NOMO-1 treated with DMSO at 0.1 percent for 48 hours (cell line): ENCODE results near the gene TYROBP.

Experiments used
- DNase-seq: peaks from one replicate; lab custom pipeline; 2025; ENCODE audit not compliant: unreplicated experiment; lab: John Stamatoyannopoulos, UW

The TYROBP gene

GRCh38 chr19:35874392-35874930, 33.6 kb downstream of the TYROBP start:
- no peak for DNase-seq

GRCh38 chr19:35872180-35872579, 35.9 kb downstream of the TYROBP start:
- no peak for DNase-seq

- DNase-seq, result no peak
These were observed 36.5 kb downstream of the TYROBP start for GRCh38 chr19:35871611-35872010.

- DNase-seq, result no peak
These were observed 37.3 kb downstream of the TYROBP start for GRCh38 chr19:35870798-35871197.

GRCh38 chr19:35870124-35870736, 37.9 kb downstream of the TYROBP start:
- DNase-seq, result peak; percentile 74

GRCh38 chr19:35869327-35870123, 38.6 kb downstream of the TYROBP start:
- DNase-seq, result peak; percentile 85

- DNase-seq, result no peak
These were observed 39.2 kb downstream of the TYROBP start for GRCh38 chr19:35868823-35869326.

GRCh38 chr19:35868172-35868822, 39.8 kb downstream of the TYROBP start, which contains the start of gene APLP1:
TSS of gene APLP1 (plus strand) at chr19:35868574. CDS start at chr19:35868637, 63 bp downstream.
- DNase-seq, result no peak

- no peak for DNase-seq
These were observed 45.1 kb downstream of the TYROBP start for GRCh38 chr19:35863018-35863417.

GRCh38 chr19:35862528-35862927, 45.6 kb downstream of the TYROBP start:
- no peak for DNase-seq

GRCh38 chr19:35861640-35862160, 46.4 kb downstream of the TYROBP start:
- DNase-seq, result no peak

GRCh38 chr19:35860818-35861639, 47.1 kb downstream of the TYROBP start:
- no peak for DNase-seq

GRCh38 chr19:35860436-35860817, 47.7 kb downstream of the TYROBP start:
- no peak for DNase-seq

GRCh38 chr19:35859414-35859813, 48.7 kb downstream of the TYROBP start:
- DNase-seq, result no peak

- DNase-seq, result no peak
These were observed 49.8 kb downstream of the TYROBP start for GRCh38 chr19:35858311-35858710.

- DNase-seq, result peak; percentile 46
These were observed 51.4 kb downstream of the TYROBP start, which contains the start of gene KIRREL2 for GRCh38 chr19:35856546-35857149. TSS of gene KIRREL2 (plus strand) at chr19:35856911. CDS start at chr19:35857120, 209 bp downstream.
